Raji (cell line): ENCODE data around the gene SFT2D1.

Experiments
- POLR2A ChIP-seq: IDR thresholded peaks from 2 replicates; pipeline ENCODE4 v1.6.1; 2011; ENCODE audit warnings: low read depth, low read length, control low read depth; ENCODE audit not compliant: insufficient read depth

Gene SFT2D1

DNA sequence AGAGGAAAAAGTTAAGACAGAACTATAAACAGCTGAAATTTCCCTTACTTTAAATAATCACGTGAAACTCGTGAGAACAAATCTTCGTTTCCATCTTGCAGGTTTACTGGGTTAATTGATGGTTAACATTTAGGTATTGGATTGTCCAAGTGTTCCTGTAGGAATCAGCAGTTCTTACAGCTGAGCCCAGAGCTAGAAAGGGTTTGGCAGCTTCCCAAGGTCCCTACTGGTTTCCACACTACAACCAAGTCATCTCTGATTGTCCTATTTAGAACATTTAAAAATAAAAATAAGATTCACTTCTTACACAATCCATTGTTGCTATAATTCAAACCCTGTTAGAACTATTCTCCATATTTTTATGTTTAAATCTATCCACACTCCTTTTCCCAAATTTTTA lies 24.6 kb upstream of the SFT2D1 start:
- TF ChIP-seq POLR2A: no peak

- no peak for TF ChIP-seq POLR2A
Measured at GRCh38 chr6:166365806-166366205, 23.5 kb upstream of the SFT2D1 start.

DNA sequence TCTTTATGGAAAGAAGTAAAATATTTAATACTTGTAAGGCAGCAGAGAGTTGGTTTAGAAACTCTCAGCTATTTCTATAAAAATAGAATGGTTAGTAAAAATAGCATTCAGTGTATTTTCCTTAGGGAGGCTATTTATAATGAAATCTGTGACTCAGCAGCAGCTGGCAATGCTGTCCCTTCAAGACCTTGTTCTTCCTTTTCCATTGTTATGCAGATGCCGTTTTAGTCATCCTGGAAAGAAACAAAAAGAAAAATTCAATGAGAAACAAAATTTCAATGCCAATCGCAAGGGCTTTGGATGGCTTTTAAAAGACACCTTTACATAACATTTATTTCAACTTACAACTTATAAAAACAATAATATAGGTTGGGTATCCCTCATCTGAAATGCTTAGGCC lies 22.9 kb upstream of the SFT2D1 start:
- no peak for TF ChIP-seq POLR2A

GRCh38 chr6:166364456-166364855 lies 22.1 kb upstream of the SFT2D1 start:
- TF ChIP-seq POLR2A: no peak

- no peak for TF ChIP-seq POLR2A
Measured at GRCh38 chr6:166361077-166361429, 18.7 kb upstream of the SFT2D1 start.

- no peak for TF ChIP-seq POLR2A
Measured at GRCh38 chr6:166360243-166361076, 18.1 kb upstream of the SFT2D1 start.

- no peak for TF ChIP-seq POLR2A
Measured at GRCh38 chr6:166355552-166355951, 13.2 kb upstream of the SFT2D1 start.

DNA sequence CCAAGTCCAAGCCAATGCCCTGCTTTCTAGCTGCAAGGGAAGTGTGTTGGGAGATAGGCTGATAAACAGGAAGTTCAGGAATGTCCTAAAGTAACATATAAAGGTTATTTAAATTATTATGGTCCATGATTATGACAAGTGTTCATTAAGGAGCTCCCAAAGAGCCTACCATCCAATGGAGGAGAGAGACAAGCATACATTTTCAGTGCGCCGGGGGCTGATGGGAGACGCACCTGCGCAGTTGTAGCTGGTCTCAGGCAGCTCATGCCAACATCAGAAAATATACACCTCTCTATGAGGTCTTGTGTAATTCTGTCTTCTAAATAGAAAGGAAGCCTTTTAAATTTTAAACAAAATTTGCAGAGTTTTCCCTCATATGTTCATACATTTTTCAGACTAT lies 12.6 kb upstream of the SFT2D1 start:
- no peak for TF ChIP-seq POLR2A

DNA sequence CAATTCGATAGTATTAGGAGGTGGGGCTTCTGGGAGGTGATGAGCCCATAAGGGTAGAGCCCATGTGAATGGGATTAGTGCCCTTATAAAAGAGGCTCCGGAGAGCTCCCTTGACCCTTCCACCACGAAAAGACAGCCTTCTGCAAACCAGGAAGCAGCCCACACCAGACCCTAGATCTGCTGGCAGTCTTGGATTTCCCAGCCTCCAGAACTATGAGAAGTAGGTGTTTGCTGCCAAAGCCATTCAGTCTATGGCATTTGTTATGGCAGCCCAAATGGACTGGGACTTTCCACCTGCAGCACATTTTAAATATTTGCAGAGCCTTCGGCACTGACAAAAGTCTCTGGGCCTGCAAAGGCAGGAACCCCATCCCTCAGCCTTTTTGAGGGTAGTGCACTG lies 11.8 kb upstream of the SFT2D1 start:
- TF ChIP-seq POLR2A: no peak

- TF ChIP-seq POLR2A: no peak
Measured at GRCh38 chr6:166353507-166353906, 11.2 kb upstream of the SFT2D1 start.

DNA sequence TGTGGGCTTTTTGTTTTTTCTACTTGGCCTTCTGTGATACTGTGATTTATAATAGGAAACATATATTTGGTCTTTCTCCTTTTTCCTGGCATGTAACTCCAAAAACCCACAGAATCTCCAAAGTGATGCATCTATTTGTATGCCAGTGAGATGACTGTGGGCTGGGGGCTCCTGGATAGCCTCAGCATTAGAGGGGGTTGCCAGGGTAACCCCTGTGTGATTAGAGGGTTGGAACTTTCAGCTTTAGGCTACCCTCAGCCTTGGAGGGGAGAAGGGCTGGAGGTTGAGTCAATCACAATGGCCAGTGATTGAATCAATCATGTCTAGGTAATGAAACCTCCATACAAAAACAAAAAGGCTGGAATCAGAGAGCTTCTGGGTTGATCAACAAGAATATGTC lies 10.6 kb upstream of the SFT2D1 start:
- TF ChIP-seq POLR2A: no peak

GRCh38 chr6:166351715-166352285 lies 9.5 kb upstream of the SFT2D1 start:
- TF ChIP-seq POLR2A: peak; percentile 46; the same call in 1 of the 2 replicates

- TF ChIP-seq POLR2A: no peak
Measured at GRCh38 chr6:166348305-166348949, 6.1 kb upstream of the SFT2D1 start.

- TF ChIP-seq POLR2A: no peak
Measured at GRCh38 chr6:166346965-166347364, 4.6 kb upstream of the SFT2D1 start.

GRCh38 chr6:166346449-166346848 lies 4.1 kb upstream of the SFT2D1 start:
- no peak for TF ChIP-seq POLR2A

- TF ChIP-seq POLR2A: no peak
Measured at GRCh38 chr6:166344240-166344639, 1.9 kb upstream of the SFT2D1 start.

DNA sequence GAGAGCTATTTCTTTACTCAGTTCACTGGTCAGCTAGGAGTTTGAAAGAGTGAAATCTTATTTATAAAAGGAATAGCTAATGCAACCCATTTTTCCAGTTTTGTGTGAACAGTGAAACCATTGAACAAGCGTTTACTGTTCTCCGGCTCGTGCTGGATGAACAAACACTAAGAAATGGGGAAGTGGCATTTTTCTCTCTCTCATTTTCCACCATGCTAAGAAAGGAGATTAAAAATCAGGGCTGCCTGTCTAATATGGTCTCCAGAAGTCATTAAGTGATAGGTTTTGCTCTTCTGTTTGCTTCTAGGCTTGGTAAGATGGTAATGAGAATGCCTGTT lies 774 bp upstream of the SFT2D1 start:
- TF ChIP-seq POLR2A: no peak

DNA sequence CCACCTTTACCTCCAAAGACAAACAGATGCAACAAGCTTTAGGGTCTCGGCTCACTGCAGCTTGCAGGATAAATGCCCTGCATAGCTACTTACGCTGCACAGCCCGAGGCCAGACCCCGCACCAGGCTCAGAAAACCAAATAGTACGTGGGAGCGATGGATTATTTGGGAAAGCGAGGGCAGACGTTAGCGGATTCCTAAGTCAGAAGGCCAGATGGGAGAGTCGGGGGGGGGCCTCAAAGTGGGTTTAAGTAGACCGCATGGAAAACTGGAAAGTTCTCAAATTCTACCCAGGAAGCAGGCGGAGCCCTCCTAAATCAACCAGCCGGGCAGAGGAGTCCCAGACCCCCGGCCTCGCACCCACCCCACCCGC lies 382 bp downstream of the SFT2D1 start:
- no peak for TF ChIP-seq POLR2A
